HepG2 (cell line): ENCODE data around the gene SIK3. TPM values are rescaled to one million over a fixed set of nuclear protein-coding genes. Genes with fewer than 3 reads are reported as not detected.

ENCODE experiments used
- DNMT3B ChIP-seq: conservative IDR thresholded peaks from 2 replicates; pipeline ENCODE4 v1.6.1; 2016; ENCODE audit warnings: missing biosample characterization, control low read depth
- HOMEZ ChIP-seq: IDR thresholded peaks from 2 replicates; pipeline ENCODE4 v1.6.1; 2016; ENCODE audit warnings: low read depth
- KDM3A ChIP-seq: IDR thresholded peaks from 2 replicates; pipeline ENCODE4 v1.6.1; 2018; ENCODE audit warnings: low read depth, missing compliant biosample characterization
- SNAPC2 ChIP-seq: sonication (generic); formaldehyde crosslinking; IDR thresholded peaks from 2 replicates; pipeline ENCODE4 v1.8.1; 2022; ENCODE audit warnings: mild to moderate bottlenecking, missing genetic modification reagents
- ZBTB46 ChIP-seq: sonication (generic); formaldehyde crosslinking; IDR thresholded peaks from 2 replicates; pipeline ENCODE4 v1.4.0; 2020; ENCODE audit warnings: mild to moderate bottlenecking, missing genetic modification reagents, borderline replicate concordance
- ZNF205 ChIP-seq: IDR thresholded peaks from 2 replicates; pipeline ENCODE4 v1.6.1; 2018; ENCODE audit warnings: missing biosample characterization, missing genetic modification reagents
- ZNF33B ChIP-seq: sonication (generic); formaldehyde crosslinking; IDR thresholded peaks from 2 replicates; pipeline ENCODE4 v1.5.1; 2020; ENCODE audit warnings: mild to moderate bottlenecking, missing genetic modification reagents
- polyA plus RNA-seq, 8 experiments: library from polyadenylated mRNA; depleted of rRNA in 3 of 8; stranded (reverse) in 7 of 8; unstranded in 1 of 8; fragments of >200 nt; fragmentation: Illumina TruSeq in 4 of 8; extraction: Trizol in 4 of 8; gene quantifications; 2 replicates each; pipeline versions ENCODE4 v1.2.1 to v1.2.3, GENCODE V29; 2011 to 2016; ENCODE audit warnings: low read depth in 4 of 8, missing spikeins in 1 of 8, mixed read lengths in 1 of 8; ENCODE audit not compliant: insufficient read depth in 1 of 8
- total RNA-seq, 5 experiments: library from RNA; depleted of rRNA; stranded (reverse); fragments of >200 nt; fragmentation: Illumina TruSeq; extraction: Trizol; gene quantifications; 2 replicates each; pipeline ENCODE4 v1.2.3, GENCODE V29; 2016; ENCODE audit warnings: low read depth in 1 of 5
- TF ChIP-seq, protein P1 (sequence below): sonication (generic); formaldehyde crosslinking; IDR thresholded peaks from 2 replicates; pipeline ENCODE4 v1.5.0; 2020; ENCODE audit warnings: mild to moderate bottlenecking, missing genetic modification reagents, borderline replicate concordance

SIK3 gene
- total and polyA plus RNA-seq, 2 of the 13 experiments (the other 11 are each of a cell fraction or from before 2014, with no cell fraction given): 5.7 to 9.8 TPM

DNA sequence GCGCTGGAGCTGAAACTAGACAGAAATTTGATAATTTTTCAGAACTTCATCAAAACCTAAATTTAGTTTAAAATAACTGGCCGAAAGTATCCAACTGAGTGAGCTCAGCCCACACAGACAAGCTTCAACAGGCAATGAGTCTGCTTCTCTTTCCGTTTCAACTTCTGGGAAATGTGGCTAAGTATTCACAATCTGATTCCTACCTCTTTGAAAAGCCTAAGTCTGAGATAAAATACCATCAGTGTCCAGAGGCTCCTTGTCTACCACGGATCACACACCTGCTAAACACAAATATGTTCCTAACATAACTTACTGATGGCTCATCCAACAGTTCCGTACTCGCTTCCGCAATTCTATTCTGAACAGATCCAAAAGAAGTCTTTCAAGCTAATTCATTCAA, 8.5 kb downstream of the SIK3 start (continued):
- TF ChIP-seq, protein P1, sequence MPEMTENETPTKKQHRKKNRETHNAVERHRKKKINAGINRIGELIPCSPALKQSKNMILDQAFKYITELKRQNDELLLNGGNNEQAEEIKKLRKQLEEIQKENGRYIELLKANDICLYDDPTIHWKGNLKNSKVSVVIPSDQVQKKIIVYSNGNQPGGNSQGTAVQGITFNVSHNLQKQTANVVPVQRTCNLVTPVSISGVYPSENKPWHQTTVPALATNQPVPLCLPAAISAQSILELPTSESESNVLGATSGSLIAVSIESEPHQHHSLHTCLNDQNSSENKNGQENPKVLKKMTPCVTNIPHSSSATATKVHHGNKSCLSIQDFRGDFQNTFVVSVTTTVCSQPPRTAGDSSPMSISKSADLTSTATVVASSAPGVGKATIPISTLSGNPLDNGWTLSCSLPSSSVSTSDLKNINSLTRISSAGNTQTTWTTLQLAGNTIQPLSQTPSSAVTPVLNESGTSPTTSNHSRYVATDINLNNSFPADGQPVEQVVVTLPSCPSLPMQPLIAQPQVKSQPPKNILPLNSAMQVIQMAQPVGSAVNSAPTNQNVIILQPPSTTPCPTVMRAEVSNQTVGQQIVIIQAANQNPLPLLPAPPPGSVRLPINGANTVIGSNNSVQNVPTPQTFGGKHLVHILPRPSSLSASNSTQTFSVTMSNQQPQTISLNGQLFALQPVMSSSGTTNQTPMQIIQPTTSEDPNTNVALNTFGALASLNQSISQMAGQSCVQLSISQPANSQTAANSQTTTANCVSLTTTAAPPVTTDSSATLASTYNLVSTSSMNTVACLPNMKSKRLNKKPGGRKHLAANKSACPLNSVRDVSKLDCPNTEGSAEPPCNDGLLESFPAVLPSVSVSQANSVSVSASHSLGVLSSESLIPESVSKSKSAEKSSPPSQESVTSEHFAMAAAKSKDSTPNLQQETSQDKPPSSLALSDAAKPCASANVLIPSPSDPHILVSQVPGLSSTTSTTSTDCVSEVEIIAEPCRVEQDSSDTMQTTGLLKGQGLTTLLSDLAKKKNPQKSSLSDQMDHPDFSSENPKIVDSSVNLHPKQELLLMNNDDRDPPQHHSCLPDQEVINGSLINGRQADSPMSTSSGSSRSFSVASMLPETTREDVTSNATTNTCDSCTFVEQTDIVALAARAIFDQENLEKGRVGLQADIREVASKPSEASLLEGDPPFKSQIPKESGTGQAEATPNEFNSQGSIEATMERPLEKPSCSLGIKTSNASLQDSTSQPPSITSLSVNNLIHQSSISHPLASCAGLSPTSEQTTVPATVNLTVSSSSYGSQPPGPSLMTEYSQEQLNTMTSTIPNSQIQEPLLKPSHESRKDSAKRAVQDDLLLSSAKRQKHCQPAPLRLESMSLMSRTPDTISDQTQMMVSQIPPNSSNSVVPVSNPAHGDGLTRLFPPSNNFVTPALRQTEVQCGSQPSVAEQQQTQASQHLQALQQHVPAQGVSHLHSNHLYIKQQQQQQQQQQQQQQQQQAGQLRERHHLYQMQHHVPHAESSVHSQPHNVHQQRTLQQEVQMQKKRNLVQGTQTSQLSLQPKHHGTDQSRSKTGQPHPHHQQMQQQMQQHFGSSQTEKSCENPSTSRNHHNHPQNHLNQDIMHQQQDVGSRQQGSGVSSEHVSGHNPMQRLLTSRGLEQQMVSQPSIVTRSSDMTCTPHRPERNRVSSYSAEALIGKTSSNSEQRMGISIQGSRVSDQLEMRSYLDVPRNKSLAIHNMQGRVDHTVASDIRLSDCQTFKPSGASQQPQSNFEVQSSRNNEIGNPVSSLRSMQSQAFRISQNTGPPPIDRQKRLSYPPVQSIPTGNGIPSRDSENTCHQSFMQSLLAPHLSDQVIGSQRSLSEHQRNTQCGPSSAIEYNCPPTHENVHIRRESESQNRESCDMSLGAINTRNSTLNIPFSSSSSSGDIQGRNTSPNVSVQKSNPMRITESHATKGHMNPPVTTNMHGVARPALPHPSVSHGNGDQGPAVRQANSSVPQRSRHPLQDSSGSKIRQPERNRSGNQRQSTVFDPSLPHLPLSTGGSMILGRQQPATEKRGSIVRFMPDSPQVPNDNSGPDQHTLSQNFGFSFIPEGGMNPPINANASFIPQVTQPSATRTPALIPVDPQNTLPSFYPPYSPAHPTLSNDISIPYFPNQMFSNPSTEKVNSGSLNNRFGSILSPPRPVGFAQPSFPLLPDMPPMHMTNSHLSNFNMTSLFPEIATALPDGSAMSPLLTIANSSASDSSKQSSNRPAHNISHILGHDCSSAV: no peak
- TF ChIP-seq HOMEZ (CRISPR knock-in tag) (no peak), ZNF33B (no peak), ZBTB46 (no peak), DNMT3B (no peak), SNAPC2 (no peak), KDM3A (no peak), ZNF205 (CRISPR knock-in tag) (no peak)
